Stimulated activated CD4-positive, alpha-beta T cell treated with anti-CD3 and anti-CD28 coated beads, TNF-alpha, amount 100 ng/mL, for 1 hour (primary cell): ENCODE measurements around the gene SOWAHB.

Source experiments
- DNase-seq, 3 donors: peaks; one replicate each; pipeline ENCODE4 v3.0.0-alpha.2; 2020; ENCODE audit warnings: low read depth in 3 of 3, low spot score in 1 of 3

Gene SOWAHB

DNA sequence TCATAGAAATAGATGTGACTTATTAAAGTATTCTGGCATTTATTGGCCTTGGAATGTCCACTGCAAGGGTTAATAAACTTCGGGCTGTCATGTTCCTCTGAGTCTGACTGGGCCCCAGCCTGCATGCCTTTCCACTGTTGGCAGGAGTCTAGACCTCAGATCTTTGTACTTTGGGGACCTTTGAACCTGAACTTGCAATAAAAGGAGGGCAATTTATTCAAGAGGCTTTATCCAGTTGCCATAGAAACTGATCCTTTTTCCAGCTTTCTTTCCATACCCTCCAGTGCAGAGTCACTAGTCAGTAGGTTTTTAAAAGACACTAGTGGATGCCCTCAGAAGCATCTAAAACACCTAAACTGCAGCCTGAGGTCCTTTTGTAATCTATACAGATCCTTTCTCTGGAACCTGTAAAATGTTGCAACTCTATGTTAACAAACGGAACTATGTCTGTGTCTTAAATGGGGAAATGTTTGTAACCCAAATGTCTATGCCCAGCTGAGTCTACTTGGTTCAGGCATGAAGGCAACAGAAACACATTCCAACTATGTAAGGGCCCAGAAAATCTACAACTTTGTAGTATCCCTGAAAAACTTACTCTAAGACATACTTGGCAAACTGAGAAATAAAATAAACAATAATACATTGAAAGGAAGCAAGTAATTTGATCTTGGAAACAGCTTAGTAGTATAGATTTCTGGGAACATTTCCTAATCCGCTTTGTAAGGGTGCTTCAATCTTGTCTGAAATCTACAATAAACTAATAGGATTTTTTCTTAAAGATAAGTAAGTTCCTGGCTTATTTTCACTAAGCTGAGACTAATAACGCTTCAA is 41.5 kb downstream of the SOWAHB start:
- DNase-seq, result no peak

DNA sequence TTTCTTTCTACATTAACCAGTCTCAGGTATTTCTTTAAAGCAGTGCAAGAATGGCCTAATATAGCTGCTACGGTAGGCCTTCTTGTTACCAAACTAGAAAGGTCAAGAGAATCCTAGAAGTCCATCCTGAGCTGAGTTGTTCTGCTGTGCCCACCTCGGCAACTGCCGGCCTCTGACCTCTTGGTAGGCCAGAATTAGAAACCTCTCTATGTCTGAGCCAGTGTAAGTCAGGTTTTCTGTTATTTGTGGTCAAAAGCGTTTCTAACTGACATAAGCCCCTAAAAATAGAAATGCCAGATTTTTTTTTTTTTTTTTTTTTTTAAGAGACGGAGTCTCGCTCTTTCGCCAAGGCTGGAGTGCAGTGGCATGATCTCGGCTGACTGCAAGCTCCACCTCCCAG is 43.1 kb downstream of the SOWAHB start:
- no peak for DNase-seq

DNA sequence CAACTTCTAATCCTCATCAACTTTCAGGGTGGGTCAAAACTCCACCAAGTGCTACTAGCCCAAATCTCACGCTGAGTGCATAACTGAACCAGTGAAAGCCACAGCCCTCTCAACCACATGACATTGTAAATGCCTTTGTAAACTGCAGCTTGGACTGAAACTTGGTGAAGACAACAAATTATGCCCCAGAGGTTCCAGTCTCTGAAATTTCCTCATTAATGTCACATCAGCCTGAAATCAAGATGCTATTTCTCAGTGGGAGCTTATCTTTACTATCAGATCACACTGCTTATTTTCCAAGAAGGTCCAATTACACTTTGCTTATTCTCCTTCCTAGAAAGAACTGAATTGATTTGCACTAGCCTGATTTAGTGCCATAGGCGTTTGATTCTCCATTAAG is 46.6 kb downstream of the SOWAHB start:
- DNase-seq, result no peak

DNA sequence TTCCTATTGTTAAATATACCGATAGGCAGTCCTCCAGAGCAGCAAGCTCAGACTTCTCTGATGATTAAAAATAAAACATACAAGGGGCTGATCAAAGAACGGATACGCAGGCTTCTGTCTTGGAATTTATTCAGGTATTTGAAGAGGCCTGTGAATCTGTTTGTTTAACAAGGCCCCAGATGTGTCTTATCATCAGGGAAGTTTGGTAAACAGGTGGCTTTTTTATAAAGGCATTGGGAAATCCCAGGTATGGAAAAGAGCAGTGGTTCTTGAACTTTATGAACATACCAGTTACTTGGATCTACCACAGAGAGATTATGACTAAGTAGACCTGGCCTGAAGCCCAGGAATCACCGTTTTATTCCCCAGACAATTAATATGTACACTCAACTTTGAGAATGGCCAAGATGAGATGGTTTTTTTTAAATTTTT is 47.9 kb downstream of the SOWAHB start:
- DNase-seq, result no peak
